Upper lobe of right lung (tissue), 1 donor: ENCODE results near the gene ANKRD6. TPM values are rescaled to one million over a fixed set of nuclear protein-coding genes. Genes with fewer than 3 reads are reported as not detected.

Experiments
- ATAC-seq: fragments of 200-7000 bp; cut with Tn5 transposase; one replicate; pipeline ENCODE4 v1.9.1; 2020; ENCODE audit warnings: mild to moderate bottlenecking, moderate library complexity
- DNase-seq: peaks from one replicate; pipeline ENCODE4 v3.0.0-alpha.2; 2020
- H3K27ac ChIP-seq: fragments of 200-600 bp; one replicate; pipeline ENCODE4 v1.8.0; 2022
- H3K27me3 ChIP-seq: fragments of 200-600 bp; one replicate; pipeline ENCODE4 v1.8.0; 2022; ENCODE audit warnings: mild to moderate bottlenecking
- H3K36me3 ChIP-seq: fragments of 200-600 bp; one replicate; pipeline ENCODE4 v1.8.0; 2022
- H3K4me1 ChIP-seq: fragments of 200-600 bp; one replicate; pipeline ENCODE4 v1.8.0; 2022
- H3K4me3 ChIP-seq: fragments of 200-600 bp; one replicate; pipeline ENCODE4 v1.8.0; 2022; ENCODE audit warnings: mild to moderate bottlenecking
- H3K9me3 ChIP-seq: fragments of 200-600 bp; one replicate; pipeline ENCODE4 v1.8.0; 2022
- CTCF ChIP-seq: fragments of 200-600 bp; IDR thresholded peaks from one replicate; pipeline ENCODE4 v1.8.0; 2022; ENCODE audit warnings: antibody characterized with exemption
- intact Hi-C: fragments of 100-400 bp; cut with DNase I; formaldehyde crosslinking; loops from one replicate; pipeline ENCODE4 v1.11.0; 2022
- total RNA-seq: library from RNA; stranded (reverse); fragmentation: NEBNext Ultra II Directional; extraction: Animal tissue kit (Norgen Biotek cat#: 25700); gene quantifications from one replicate; pipeline ENCODE4 v1.2.1, GENCODE V29; 2021
- donor health status: DM: no; HTN: yes; CAD: no; lungs with severe emphysema.

The ANKRD6 gene
- total RNA-seq, 1 donor from 2014 or later = 20.2 TPM

- H3K36me3 ChIP-seq = peaks cover 95% of the 10 kb centered on the region
- no peak for TF ChIP-seq CTCF
- intact Hi-C loops = no loop called here
- H3K27ac ChIP-seq = no peak overlapping the region
- H3K4me3 ChIP-seq = no peak overlapping the region
- H3K4me1 ChIP-seq = no peaks in the 10 kb centered on the region
- H3K9me3 ChIP-seq = no peaks in the 10 kb centered on the region
- no peaks in the 10 kb centered on the region for H3K27me3 ChIP-seq
- no peak for DNase-seq
- no peak for ATAC-seq
Measured at GRCh38 chr6:89681983-89682564, 249.1 kb downstream of the ANKRD6 start.

GRCh38 chr6:89682991-89683390 is 250.0 kb downstream of the ANKRD6 start:
- Histone ChIP-seq H3K4me1 (no peaks in the 10 kb centered on the region), H3K36me3 (peaks cover 97% of the 10 kb centered on the region), H3K27ac (no peak overlapping the region), H3K4me3 (no peak overlapping the region), H3K9me3 (no peaks in the 10 kb centered on the region), H3K27me3 (no peaks in the 10 kb centered on the region)
- DNase-seq (no peak), ATAC-seq (no peak)
- TF ChIP-seq CTCF = no peak
- intact Hi-C loops = no loop called here

Other genes starting within 250 kb of the ANKRD6 start
- gene GABRR1, start 215.8 kb upstream of the ANKRD6 start, total RNA-seq = not detected
- gene GABRR2, start 117.9 kb upstream of the ANKRD6 start, total RNA-seq = 1.4 TPM
- 42.7 TPM for gene UBE2J1, start 80.4 kb upstream of the ANKRD6 start, total RNA-seq
- 44.0 TPM for gene RRAGD, start 20.9 kb upstream of the ANKRD6 start, total RNA-seq
- 32.9 TPM for gene LYRM2, start 205.6 kb downstream of the ANKRD6 start, total RNA-seq